GM12878 (cell line): Measurements from ENCODE around the gene FIZ1. TPM values are rescaled to one million over a fixed set of nuclear protein-coding genes. Genes with fewer than 3 reads are reported as not detected.
A peak's percentile ranks its signal among the peaks of the same experiment; 100 is the strongest.

Experiments used
- BCLAF1 ChIP-seq: fragments of 450-650 bp; IDR thresholded peaks from 2 replicates; pipeline ENCODE4 v1.6.1; 2017; ENCODE audit warnings: antibody characterized with exemption, mild to moderate bottlenecking, moderate library complexity
- CREB1 ChIP-seq: IDR thresholded peaks from 2 replicates; pipeline ENCODE4 v1.6.1; 2012; ENCODE audit warnings: low read depth, mild to moderate bottlenecking, inconsistent platforms
- CTCF ChIP-seq, 3 experiments: IDR thresholded peaks in 2 of 3; conservative IDR thresholded peaks in 1 of 3; 2 replicates each; pipeline ENCODE4 v1.5.1; 2011; ENCODE audit warnings: low read depth in 3 of 3, low read length in 3 of 3, mild to moderate bottlenecking in 3 of 3, control low read depth in 2 of 3, moderate library complexity in 2 of 3, inconsistent platforms in 1 of 3, mixed read lengths in 1 of 3; ENCODE audit not compliant: control insufficient read depth in 2 of 3, insufficient read depth in 1 of 3; ENCODE audit errors: extremely low read depth in 1 of 3
- EGR1 ChIP-seq, 2 experiments: IDR thresholded peaks; 1 replicate in 1 of 2; 2 replicates in 1 of 2; pipeline ENCODE4 v1.6.1; 2011 to 2012; ENCODE audit warnings: low read depth in 2 of 2, low read length in 2 of 2, borderline replicate concordance in 1 of 2, mild to moderate bottlenecking in 1 of 2, moderate library complexity in 1 of 2
- MXI1 ChIP-seq: fragments of 150-350 bp; IDR thresholded peaks from 2 replicates; pipeline ENCODE4 v1.6.1; 2011; ENCODE audit warnings: low read depth, mild to moderate bottlenecking, inconsistent platforms, low read length, improper control_type of control experiment
- NFIC ChIP-seq: IDR thresholded peaks from 2 replicates; pipeline ENCODE4 v1.6.1; 2012; ENCODE audit warnings: low read depth, mild to moderate bottlenecking, inconsistent platforms, low read length, moderate library complexity
- PBX3 ChIP-seq: IDR thresholded peaks from 2 replicates; pipeline ENCODE4 v1.6.1; 2011; ENCODE audit warnings: mild to moderate bottlenecking, low read depth, low read length, moderate library complexity; ENCODE audit not compliant: insufficient replicate concordance
- STAT3 ChIP-seq: IDR thresholded peaks from 2 replicates; pipeline ENCODE4 v1.6.1; 2011; ENCODE audit warnings: low read depth, low read length, improper control_type of control experiment
- USF2 ChIP-seq: IDR thresholded peaks from 2 replicates; pipeline ENCODE4 v1.6.1; 2011; ENCODE audit warnings: low read depth, low read length, improper control_type of control experiment, borderline replicate concordance
- ZBTB11 ChIP-seq: fragments of 450-650 bp; formaldehyde crosslinking; IDR thresholded peaks from 2 replicates; pipeline ENCODE4 v1.5.0; 2022; ENCODE audit warnings: mild to moderate bottlenecking, missing genetic modification characterization
- ZNF274 ChIP-seq: IDR thresholded peaks from one replicate; pipeline ENCODE4 v1.8.0; 2011; ENCODE audit not compliant: insufficient read length, insufficient read depth
- polyA plus RNA-seq, 11 experiments: library from polyadenylated mRNA; depleted of rRNA in 4 of 11; unstranded in 6 of 11; stranded (reverse) in 5 of 11; fragments of >200 nt; fragmentation: Nextera tagmentation in 4 of 11; fragmentation: Illumina TruSeq in 1 of 11; extraction: Ambion mirVana in 4 of 11; extraction: Trizol in 1 of 11; gene quantifications; 1 replicate in 1 of 11; 2 replicates in 10 of 11; pipeline versions ENCODE4 v1.2.1 to v1.2.3, GENCODE V29; 2011 to 2016; ENCODE audit warnings: inconsistent platforms in 2 of 11, missing spikeins in 2 of 11, low read depth in 1 of 11
- total RNA-seq, 4 experiments: library from RNA; depleted of rRNA in 3 of 4; stranded (reverse); fragments of >200 nt in 3 of 4; fragmentation: Illumina TruSeq in 1 of 4; extraction: Trizol in 1 of 4; gene quantifications; 2 replicates each; pipeline versions ENCODE4 v1.2.1 to v1.2.3, GENCODE V29; 2013 to 2021
- TF ChIP-seq, protein P1 (sequence below): fragments of 450-650 bp; IDR thresholded peaks from 2 replicates; pipeline ENCODE4 v1.6.1; 2017; ENCODE audit warnings: mild to moderate bottlenecking

Gene FIZ1
- total and polyA plus RNA-seq, 10 of the 15 experiments (the other 5 are each of a cell fraction or from before 2014, with no cell fraction given) = 0.60 to 16.8 (median 4.2) TPM

- no peak for TF ChIP-seq ZBTB11 (CRISPR knock-in tag)
- no peak for TF ChIP-seq NFIC
- peak; percentile 63 to 99 for TF ChIP-seq EGR1 (IDR thresholded peaks at IDR 0.05; ENCODE audit: borderline replicate concordance in 1 of 2, low read depth in 2 of 2, low read length in 2 of 2)
- no peak for TF ChIP-seq CREB1
- TF ChIP-seq, protein P1, sequence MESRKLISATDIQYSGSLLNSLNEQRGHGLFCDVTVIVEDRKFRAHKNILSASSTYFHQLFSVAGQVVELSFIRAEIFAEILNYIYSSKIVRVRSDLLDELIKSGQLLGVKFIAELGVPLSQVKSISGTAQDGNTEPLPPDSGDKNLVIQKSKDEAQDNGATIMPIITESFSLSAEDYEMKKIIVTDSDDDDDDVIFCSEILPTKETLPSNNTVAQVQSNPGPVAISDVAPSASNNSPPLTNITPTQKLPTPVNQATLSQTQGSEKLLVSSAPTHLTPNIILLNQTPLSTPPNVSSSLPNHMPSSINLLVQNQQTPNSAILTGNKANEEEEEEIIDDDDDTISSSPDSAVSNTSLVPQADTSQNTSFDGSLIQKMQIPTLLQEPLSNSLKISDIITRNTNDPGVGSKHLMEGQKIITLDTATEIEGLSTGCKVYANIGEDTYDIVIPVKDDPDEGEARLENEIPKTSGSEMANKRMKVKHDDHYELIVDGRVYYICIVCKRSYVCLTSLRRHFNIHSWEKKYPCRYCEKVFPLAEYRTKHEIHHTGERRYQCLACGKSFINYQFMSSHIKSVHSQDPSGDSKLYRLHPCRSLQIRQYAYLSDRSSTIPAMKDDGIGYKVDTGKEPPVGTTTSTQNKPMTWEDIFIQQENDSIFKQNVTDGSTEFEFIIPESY = no peak
- peak; percentile 57 for TF ChIP-seq MXI1
- no peak for TF ChIP-seq ZNF274
- no peak for TF ChIP-seq CTCF (IDR thresholded peaks at IDR 0.05 in 2 of 3, conservative IDR thresholded peaks at IDR 0.05 in 1 of 3; ENCODE audit: control insufficient read depth in 2 of 3, extremely low read depth in 1 of 3, insufficient read depth in 1 of 3, low read depth in 3 of 3, low read length in 3 of 3)
- TF ChIP-seq PBX3 = no peak
- no peak for TF ChIP-seq BCLAF1
- no peak for TF ChIP-seq STAT3
- TF ChIP-seq USF2 = no peak
These were observed 48.6 kb upstream of the FIZ1 start, which contains the start of gene CCDC106 (continued) for GRCh38 chr19:55647732-55648584.
